Dedifferentiated amniotic fluid mesenchymal stem cell (primary cell): Measurements from ENCODE around the gene KCNK2.
A peak's percentile ranks its signal among the peaks of the same experiment; 100 is the strongest.
"Not testable (repeated sequence)": the region's sequence is repeated elsewhere in the genome, so short reads cannot be mapped to it uniquely, and the experiment has no call there.

Source experiments
- DNase-seq: peaks from one replicate; pipeline ENCODE4 v3.0.0-alpha.2; 2016; ENCODE audit errors: extremely low spot score

Gene KCNK2

GRCh38 chr1:215151841-215152549 is 69.5 kb downstream of the KCNK2 start:
- DNase-seq: no peak

- peak; percentile 39 for DNase-seq
Measured at GRCh38 chr1:215156232-215156631, 73.7 kb downstream of the KCNK2 start.

GRCh38 chr1:215160351-215160750 is 77.8 kb downstream of the KCNK2 start:
- DNase-seq: no peak

- not testable (repeated sequence) for DNase-seq
Measured at GRCh38 chr1:215163144-215163543, 80.6 kb downstream of the KCNK2 start.

- no peak for DNase-seq
Measured at GRCh38 chr1:215166886-215167285, 84.3 kb downstream of the KCNK2 start.

- no peak for DNase-seq
Measured at GRCh38 chr1:215181518-215181917, 99.0 kb downstream of the KCNK2 start.

GRCh38 chr1:215185067-215185620 is 102.6 kb downstream of the KCNK2 start:
- no peak for DNase-seq

GRCh38 chr1:215188302-215188950 is 105.9 kb downstream of the KCNK2 start:
- no peak for DNase-seq

GRCh38 chr1:215192306-215192705 is 109.8 kb downstream of the KCNK2 start:
- peak; percentile 65 for DNase-seq

- DNase-seq: no peak
Measured at GRCh38 chr1:215198021-215198420, 115.5 kb downstream of the KCNK2 start.

- DNase-seq: no peak
Measured at GRCh38 chr1:215200121-215200520, 117.6 kb downstream of the KCNK2 start.

GRCh38 chr1:215201283-215201682 is 118.7 kb downstream of the KCNK2 start:
- no peak for DNase-seq

- DNase-seq: no peak
Measured at GRCh38 chr1:215202868-215203267, 120.3 kb downstream of the KCNK2 start.

- no peak for DNase-seq
Measured at GRCh38 chr1:215210167-215210566, 127.6 kb downstream of the KCNK2 start.

GRCh38 chr1:215215846-215216245 is 133.3 kb downstream of the KCNK2 start:
- DNase-seq: no peak

GRCh38 chr1:215219372-215219771 is 136.8 kb downstream of the KCNK2 start:
- no peak for DNase-seq

GRCh38 chr1:215220346-215220745 is 137.8 kb downstream of the KCNK2 start:
- no peak for DNase-seq

- no peak for DNase-seq
Measured at GRCh38 chr1:215226757-215227156, 144.2 kb downstream of the KCNK2 start.

- no peak for DNase-seq
Measured at GRCh38 chr1:215228193-215228592, 145.7 kb downstream of the KCNK2 start.

- DNase-seq: no peak
Measured at GRCh38 chr1:215241451-215241850, 158.9 kb downstream of the KCNK2 start.

- DNase-seq: no peak
Measured at GRCh38 chr1:215243345-215244054, 161.0 kb downstream of the KCNK2 start.

GRCh38 chr1:215250913-215251312 is 168.4 kb downstream of the KCNK2 start:
- DNase-seq: no peak

GRCh38 chr1:215251428-215251827 is 168.9 kb downstream of the KCNK2 start:
- no peak for DNase-seq
